HG02884 (cell line): Measurements from ENCODE around the gene KDM6B.
A peak's percentile ranks its signal among the peaks of the same experiment; 100 is the strongest.
"Not testable (repeated sequence)": the region's sequence is repeated elsewhere in the genome, so short reads cannot be mapped to it uniquely, and the experiment has no call there.

Experiments
- ATAC-seq: cut with Tn5 transposase; IDR thresholded peaks from one replicate; pipeline ENCODE4 v1.9.1; 2021; ENCODE audit warnings: mild to moderate bottlenecking, moderate library complexity; ENCODE audit not compliant: unreplicated experiment

The KDM6B gene

DNA sequence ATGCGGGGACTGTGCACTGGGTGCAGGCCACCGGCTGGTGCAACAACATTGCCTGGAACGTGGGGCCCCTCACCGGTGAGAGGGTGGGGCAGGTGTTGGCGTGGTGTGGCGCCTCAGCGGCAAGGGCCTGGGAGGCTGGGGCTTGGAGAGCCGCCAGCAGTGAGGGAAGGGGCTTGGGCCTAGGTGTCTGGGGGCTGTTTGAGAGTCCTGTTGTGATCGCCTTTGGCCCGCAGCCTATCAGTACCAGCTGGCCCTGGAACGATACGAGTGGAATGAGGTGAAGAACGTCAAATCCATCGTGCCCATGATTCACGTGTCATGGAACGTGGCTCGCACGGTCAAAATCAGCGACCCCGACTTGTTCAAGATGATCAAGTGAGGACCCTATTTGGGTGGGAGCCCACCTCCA, 18.2 kb downstream of the KDM6B start:
- no peak for ATAC-seq

- ATAC-seq, result no peak
Observed at GRCh38 chr17:7852919-7853690, 19.1 kb downstream of the KDM6B start.

DNA sequence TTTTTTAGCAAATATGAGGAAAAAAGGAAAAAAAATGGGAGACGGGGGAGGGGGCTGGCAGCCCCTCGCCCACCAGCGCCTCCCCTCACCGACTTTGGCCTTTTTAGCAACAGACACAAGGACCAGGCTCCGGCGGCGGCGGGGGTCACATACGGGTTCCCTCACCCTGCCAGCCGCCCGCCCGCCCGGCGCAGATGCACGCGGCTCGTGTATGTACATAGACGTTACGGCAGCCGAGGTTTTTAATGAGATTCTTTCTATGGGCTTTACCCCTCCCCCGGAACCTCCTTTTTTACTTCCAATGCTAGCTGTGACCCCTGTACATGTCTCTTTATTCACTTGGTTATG, 19.6 kb downstream of the KDM6B start:
- ATAC-seq, result no peak

DNA sequence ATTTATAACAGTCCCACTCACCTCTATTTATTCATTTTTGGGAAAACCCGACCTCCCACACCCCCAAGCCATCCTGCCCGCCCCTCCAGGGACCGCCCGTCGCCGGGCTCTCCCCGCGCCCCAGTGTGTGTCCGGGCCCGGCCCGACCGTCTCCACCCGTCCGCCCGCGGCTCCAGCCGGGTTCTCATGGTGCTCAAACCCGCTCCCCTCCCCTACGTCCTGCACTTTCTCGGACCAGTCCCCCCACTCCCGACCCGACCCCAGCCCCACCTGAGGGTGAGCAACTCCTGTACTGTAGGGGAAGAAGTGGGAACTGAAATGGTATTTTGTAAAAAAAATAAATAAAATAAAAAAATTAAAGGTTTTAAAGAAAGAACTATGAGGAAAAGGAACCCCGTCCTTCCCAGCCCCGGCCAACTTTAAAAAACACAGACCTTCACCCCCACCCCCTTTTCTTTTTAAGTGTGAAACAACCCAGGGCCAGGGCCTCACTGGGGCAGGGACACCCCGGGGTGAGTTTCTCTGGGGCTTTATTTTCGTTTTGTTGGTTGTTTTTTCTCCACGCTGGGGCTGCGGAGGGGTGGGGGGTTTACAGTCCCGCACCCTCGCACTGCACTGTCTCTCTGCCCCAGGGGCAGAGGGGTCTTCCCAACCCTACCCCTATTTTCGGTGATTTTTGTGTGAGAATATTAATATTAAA, 20.2 kb downstream of the KDM6B start:
- ATAC-seq, result no peak

GRCh38 chr17:7854851-7855659, 21.0 kb downstream of the KDM6B start, which contains the start of gene TMEM88:
TMEM88 (plus strand) TSS chr17:7855066; CDS start chr17:7855075, 9 bp downstream.
- no peak for ATAC-seq

- ATAC-seq, result no peak
Observed at GRCh38 chr17:7855660-7856010, 21.6 kb downstream of the KDM6B start.

DNA sequence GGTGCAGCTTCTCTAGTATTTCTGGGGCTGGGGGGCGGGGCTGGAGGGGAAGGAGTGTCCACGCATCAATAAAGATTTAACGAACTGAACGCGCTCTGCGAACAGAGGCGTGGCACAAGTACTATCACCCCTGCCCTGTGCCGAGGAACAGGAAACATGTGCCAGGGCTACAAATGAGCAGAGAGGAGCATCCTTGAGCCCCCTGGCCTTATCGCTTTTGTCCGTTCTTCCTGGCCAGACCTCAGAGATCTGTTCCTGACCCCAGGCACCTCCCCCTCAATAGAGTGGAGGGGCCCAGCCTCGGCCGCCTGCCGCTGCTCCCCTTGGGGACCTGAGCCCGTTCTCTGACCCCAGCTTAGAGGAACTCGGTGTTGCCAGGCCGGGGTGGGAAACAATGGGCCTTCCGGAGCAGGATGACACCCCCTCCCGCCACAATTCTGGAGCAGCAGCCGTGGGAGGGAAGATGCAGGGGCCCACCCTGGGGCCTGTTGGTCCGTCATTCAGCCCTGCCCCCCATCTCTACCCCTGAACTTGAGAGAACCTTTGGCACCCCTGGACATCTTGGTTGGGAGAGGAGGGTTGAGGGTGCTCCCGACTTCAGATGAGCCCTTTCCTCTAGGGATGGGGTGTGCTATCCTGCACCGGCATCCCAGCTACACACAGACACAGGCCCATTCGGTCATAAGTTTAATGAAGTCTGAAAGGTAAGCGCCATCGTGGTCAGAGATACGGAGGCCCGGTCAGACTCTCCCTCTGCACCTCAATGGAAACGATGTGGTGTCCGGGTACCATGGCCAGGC, 22.2 kb downstream of the KDM6B start:
- ATAC-seq, result no peak

DNA sequence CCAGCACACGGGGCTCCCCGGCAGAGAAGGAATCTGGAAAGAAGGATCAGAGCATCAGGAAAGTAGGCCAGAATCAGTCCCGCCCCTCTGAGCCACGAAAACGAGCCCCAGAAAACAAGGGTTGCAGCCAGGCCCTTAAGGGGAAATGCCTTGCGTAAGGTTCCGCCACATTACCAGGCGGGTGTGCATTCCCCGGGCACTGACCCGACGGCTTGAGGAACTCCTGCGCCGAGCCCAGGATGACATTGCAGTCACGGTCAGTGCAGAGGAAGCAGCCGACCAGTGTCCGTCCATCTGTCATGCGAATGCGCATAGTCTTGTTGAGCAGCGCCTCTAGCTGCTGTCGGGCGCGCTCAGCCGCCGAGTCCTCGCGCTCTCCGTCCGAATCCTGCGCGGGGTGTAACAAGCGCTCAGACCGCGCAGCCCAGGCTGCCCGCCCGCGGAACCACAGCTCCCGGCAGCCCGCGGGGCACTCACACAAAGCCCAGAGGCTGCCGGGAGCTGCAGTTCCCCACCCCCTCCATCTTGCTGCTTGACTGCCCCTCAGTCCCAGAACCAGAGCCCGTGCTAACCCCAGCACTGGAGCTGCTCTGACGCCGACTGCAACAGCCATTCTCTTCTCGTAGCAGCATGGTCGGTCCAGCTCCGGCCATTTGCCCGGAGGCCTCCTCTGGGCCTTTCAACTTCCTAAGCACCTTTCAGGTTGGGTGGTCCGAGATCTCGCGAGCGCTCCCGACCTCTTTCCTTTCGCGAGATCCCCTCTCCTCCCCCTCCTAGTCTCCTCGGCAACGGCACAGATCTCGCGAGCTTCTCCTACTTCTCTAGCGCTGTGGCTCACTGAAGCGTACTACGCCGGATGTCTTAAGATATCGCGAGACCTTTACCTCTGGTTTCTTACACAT, 23.0 kb downstream of the KDM6B start, which contains the start of gene NAA38:
Gene NAA38 (minus strand): TSS at position 749 of the 902 bp plus-strand sequence. CDS start 96 bp downstream, at position 653.
- peak; percentile 76 for ATAC-seq

DNA sequence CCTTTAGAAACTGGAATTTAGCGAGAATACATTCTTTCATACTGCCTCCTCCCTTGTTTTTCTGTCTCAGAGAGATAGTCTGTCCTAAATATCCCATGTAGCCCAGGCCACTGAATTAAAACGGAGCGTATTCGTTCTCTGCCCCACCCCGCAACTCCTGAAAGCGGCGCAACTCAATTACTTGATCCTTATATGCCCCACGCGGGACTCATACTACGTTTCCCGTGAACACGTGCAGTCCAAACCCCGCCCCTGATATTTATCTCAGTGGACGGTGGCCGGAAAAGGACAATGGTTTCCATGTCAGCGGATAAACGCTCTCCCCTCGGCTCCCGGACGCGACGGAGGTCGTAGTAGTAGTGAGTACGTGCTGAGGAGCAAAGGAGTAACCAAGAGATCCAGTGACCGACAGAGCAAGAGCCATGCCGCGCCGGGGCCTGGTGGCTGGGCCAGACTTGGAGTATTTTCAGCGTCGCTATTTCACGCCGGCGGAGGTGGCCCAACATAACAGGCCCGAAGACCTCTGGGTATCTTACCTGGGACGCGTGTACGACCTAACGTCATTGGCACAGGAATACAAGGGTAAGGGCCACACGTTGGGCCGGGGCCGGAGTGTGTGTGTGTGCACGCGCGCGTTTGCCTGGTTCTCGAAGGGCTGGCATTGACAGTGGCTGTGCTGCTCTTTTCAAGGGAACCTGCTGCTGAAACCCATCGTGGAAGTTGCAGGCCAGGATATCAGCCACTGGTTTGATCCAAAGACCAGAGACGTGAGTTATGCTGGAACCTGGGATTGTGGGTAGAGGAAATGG, 23.9 kb downstream of the KDM6B start, which contains the start of gene CYB5D1:
Gene CYB5D1 (plus strand): TSS at position 291 of the 809 bp plus-strand sequence. CDS start 132 bp downstream, at position 423.
- peak; percentile 29 for ATAC-seq

DNA sequence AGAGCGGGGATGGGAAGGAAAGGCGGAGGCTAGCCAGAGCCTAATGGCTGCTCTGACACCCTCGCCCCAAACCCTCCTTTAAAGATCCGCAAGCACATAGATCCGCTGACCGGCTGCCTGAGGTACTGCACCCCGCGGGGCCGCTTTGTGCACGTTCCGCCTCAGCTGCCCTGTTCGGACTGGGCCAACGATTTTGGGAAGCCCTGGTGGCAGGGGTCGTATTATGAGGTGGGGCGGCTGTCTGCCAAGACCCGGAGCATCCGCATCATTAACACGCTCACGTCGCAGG, 24.4 kb downstream of the KDM6B start:
- ATAC-seq, result no peak

DNA sequence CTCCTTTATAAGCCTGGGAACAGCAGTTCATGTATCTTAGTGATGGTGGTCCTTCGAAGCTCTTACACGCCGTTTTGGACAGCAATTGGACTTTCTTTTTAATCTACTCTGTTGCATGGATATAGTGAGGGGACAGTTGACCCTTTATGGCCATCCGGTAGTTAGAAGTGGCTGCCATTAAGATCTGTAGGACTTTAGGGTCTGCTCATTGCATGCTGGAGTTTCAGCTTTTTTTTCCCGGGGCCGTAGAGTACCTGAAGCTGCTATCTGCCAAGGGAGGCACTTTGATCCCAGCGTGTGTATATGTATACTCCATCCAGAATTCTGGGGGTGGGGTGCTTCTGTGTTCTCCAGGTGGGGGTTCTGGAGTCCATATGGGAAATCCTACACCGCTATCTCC, 25.0 kb downstream of the KDM6B start:
- ATAC-seq, result no peak

DNA sequence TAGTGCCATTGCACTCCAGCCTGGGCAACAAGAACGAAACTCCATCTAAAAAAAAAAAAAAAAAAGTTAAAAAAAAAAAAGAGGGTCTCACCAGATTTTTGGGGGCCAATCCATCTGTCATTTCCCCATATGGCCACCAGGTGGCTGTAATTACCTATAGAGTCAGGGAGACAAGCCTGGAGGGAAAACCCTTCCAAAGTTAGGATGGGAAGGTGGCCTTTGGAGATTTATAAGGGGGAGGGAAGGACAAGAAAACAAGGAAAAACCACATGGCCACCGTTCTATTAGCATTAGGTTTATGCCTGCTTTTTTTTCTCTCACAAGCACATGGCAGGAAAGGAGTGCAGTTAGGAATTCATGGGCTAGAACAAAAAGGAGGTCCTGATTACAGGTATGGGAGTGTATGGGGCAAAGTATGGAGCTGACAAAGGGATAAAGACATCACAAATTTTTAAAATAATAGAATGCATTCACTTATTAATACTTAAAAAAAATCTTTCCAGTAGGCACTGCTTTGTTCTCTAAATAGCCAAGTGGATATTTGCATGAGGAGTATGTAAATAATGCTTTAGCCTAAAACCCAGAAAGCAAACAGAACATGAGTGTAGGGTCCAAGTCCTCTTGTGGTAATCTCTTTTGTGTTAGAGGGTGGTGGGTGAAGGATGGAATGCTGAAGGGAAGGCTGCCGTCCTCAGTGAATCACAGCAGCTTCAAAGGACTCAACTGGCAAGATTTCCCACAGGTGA, 28.8 kb downstream of the KDM6B start:
- ATAC-seq, result no peak

DNA sequence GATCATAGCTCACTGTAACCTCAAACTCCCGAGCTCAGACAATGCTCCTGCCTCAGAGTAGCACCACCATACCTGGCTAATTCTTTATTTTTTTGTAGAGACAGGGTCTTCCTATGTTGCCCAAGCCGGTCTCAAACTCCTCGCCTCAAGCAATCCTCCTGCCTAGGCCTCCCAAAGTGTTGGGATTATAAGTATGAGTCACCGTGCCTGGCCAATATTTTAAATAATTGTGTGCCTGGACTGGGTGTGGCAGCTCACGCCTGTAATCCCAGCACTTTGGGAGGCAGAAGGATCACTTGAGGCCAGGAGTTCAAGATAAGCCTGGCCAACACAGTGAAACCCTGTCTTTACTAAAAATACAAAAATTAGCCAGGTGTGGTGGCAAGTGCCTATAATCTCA, 30.4 kb downstream of the KDM6B start:
- ATAC-seq, result not testable (repeated sequence)

GRCh38 chr17:7864995-7865650, 31.1 kb downstream of the KDM6B start:
- ATAC-seq, result no peak

GRCh38 chr17:7867881-7868329, 33.9 kb downstream of the KDM6B start:
- no peak for ATAC-seq

GRCh38 chr17:7873051-7873450, 39.0 kb downstream of the KDM6B start:
- no peak for ATAC-seq

DNA sequence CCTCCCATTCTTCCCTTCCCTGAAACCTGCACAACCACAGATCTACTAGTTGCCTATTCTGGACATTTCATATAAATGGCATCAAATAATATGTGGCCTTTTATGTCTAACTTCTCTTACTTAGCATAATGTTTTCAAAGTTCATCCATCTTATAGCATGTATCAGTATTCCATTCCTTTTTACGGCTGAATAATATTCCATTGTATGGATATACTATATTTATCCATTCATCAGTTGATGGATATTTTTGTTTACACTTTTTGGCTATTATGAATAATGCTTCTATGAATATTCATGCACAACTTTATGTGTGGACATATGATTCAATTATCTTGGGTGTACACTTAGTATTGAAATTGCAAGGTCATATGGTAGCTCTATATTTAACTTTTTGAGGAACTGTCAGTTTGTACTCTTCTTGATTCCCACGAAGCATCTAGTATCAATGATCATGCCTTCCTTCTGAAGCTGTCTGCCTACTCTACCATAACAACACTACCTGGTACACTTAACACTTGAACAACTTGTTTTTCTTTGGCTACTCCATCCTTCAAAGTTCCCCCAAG, 41.9 kb downstream of the KDM6B start:
- no peak for ATAC-seq
